Measurements from ENCODE around the gene TOR1B.
"Not testable (repeated sequence)": the region's sequence is repeated elsewhere in the genome, so short reads cannot be mapped to it uniquely, and the experiment has no call there.

Gene TOR1B, protein sequence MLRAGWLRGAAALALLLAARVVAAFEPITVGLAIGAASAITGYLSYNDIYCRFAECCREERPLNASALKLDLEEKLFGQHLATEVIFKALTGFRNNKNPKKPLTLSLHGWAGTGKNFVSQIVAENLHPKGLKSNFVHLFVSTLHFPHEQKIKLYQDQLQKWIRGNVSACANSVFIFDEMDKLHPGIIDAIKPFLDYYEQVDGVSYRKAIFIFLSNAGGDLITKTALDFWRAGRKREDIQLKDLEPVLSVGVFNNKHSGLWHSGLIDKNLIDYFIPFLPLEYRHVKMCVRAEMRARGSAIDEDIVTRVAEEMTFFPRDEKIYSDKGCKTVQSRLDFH

DNA sequence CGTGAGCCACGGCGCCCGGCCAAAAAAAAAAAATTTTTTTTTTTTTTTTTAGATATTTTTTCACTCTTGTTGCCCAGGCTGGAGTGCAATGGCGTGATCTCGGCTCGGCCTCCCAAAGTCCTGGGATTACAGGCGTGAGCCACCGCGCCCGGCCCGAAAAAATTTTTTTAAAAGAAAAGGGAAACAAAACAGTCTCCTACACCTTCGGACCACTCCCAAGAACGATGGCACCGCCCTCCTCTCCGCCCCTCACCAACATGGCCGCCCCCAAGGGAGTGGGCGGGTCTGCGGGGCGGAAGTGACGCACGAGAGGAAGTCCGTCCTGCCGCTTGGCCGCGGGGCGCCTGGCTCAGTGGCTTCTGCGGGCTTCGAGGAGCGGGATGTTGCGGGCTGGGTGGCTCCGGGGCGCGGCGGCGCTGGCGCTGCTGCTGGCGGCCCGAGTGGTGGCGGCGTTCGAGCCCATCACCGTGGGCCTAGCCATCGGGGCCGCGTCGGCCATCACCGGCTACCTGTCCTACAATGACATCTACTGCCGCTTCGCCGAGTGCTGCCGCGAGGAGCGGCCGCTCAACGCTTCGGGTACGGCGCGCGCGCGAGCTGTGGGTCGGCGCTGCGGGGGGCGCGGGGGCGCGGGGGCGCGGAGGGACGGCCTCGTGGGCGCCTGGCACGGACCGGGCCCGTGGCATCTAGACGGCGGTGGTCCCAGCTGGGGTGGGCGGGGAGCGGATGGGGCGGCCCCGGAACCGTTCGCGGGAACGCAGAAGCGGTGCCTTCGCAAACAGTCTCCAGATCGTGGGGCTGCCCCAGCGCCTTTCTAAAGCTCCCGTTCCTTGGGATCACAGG lies at the start of gene TOR1B:
TOR1B (plus strand) TSS at position 352 of the 843 bp plus-strand sequence; CDS start at position 381, 29 bp downstream.
- in situ Hi-C loops (cut with HindIII; ENCODE audit: low sequenced_read_pairs) = no loop called here

DNA sequence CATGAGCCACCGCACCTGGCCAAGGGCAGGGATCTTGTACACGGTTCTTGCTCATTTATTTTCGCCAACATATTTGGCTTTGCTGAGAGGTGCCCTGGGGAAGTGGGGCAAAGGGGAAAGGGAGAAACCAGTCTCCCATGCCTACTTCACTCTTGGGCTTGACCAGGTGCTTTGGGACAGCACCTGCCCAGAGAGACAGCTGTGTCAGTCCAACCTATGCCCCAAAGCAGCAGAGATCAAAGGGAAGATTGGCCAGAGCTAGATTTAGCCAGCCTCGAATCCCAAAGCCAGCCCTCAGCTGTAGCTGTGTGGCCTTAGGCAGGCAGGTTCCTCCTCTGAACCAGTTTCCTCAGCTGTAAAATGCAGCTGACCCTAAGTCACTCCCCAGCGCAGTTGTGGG lies 47.8 kb upstream of the TOR1B start:
- in situ Hi-C loops (cut with HindIII; ENCODE audit: low sequenced_read_pairs) = no loop called here

DNA sequence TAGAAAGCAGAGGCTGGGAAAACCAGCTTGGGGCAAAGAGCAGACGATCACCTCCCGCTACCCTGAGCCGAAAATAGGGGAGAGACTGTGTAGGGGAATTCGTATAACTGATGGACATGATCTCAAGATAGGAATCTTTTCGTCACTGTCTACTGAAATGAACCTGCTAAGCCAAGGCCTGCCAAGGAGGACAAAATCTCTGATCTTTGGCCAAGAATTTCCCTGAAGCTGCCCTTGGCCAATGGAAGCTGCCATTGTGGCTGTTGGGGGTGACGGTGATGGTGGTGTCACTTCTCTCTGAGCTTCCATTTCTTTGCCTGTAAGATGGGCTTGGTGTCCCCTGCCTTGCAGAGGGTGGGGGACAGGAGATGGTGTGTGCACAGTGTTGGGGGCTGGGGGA lies 46.8 kb upstream of the TOR1B start:
- in situ Hi-C loops (cut with HindIII; ENCODE audit: low sequenced_read_pairs) = no loop called here

DNA sequence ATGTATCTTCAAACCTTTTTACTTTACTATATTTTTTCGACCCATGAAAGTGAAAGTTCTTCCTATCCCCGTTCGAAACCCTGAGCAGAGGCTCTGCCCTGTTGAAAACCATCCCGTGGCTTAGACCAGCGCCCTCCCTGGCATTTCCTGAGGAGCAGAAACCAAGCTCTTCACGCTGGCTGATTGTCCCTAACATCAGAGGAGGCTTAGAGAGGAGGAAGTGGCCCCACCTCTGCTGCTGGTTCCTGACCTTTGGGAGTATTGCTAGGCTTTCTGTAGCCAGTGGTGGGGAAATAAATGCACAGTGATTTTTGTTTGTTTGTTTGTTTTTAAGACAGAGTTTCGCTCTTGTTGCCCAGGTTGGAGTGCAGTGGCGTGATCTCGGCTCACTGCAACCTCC lies 45.9 kb upstream of the TOR1B start:
- in situ Hi-C loops (cut with HindIII; ENCODE audit: low sequenced_read_pairs) = no loop called here

DNA sequence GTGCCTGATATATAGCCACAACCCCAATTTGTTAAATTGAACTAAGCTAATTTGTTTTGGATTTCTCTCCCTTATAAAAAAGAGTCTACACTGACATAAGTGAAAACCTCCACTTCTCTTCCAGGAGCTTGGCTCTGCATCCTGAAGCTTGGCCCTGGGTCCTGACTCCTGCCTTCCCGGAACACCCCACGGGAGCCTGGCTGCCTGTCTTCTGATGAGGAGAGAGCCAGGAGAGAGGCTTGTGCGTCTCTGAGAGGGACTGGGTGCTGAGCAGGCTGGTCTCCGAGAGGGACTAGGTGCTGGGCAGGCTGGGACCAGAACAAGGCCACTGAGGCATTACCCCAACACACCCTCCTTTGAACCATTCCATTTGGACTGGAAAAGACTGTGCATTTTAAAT lies 43.7 kb upstream of the TOR1B start:
- in situ Hi-C loops (cut with HindIII; ENCODE audit: low sequenced_read_pairs) = no loop called here

DNA sequence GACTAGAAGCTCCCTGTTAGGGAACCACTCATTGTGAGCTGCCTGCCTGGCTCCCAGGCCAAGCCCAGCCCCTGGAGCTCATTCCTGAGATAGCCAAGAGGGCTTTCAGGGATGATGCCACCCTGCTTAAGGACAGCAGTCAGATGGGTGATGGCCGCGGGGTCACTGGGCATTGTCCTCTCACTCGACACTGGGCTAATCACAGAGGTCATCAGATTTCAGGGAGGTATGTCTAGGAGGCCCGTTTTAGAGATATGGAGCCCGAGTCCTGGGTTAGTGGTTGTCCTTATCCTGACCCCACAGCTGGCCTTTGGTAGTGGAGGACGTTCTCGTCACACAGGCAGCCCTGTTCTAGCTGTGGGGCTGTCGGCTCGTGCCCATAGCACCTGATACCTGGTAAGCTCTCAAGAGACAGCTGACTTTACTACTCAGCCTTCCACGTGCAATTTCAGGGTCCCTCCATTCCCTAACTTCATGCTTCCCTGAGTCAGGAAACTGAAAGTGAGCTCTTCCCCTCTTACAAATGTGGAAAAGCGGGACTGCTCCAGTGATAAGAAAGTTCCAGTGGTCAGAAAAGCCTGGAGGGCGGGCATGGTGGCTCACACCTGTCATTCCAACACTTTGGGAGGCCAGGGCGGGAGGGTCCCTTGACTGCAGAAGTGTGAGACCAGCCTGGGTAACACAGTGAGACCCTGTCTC lies 43.0 kb upstream of the TOR1B start:
- in situ Hi-C loops (cut with HindIII; ENCODE audit: low sequenced_read_pairs) = no loop called here

DNA sequence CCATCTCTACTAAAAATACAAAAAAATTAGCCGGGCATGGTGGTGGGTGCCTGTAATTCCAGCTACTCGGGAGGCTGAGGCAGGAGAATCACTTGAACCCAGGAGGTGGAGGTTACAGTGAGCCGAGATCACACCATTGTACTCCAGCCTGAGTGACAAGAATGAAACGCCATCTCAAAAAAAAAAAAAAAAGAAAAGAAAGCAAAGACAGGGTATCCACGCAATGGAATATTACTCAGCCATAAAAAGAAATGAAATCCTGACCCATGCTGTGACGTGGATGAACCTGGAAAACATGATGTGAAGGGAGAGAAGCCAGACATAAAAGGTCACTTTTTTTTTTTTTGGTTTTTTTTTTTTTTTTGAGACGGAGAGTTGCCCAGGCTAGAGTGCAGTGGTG lies 42.2 kb upstream of the TOR1B start:
- in situ Hi-C loops (cut with HindIII; ENCODE audit: low sequenced_read_pairs) = not testable (repeated sequence)

DNA sequence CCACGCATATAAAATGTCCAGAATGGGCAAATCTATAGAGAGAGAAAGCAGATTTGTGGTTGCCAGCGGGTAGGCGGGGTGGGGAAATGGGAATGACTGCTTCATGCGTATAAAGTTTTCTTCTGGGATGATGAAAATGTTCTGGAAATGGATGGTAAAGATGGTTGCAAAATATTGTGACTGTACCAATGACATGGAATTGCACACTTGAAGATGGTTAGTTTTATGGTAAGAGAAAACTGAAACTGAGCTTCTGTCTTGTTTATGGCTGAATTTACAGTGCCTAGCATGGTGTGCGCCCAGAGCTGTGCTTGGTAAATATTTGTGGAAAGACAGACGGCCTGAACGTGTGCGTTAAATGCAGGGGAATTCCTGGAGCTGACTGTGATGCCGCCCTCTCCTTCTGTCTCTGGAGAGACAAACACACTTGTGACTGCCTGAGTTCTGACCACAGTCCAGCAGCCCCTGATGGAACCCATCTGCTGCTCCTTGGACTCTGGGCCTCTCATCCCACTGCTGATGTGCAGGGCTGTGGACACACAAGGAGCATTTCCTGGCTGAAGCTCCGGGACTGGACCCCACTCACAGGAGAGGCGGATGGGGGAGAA lies 41.6 kb upstream of the TOR1B start:
- in situ Hi-C loops (cut with HindIII; ENCODE audit: low sequenced_read_pairs) = no loop called here

DNA sequence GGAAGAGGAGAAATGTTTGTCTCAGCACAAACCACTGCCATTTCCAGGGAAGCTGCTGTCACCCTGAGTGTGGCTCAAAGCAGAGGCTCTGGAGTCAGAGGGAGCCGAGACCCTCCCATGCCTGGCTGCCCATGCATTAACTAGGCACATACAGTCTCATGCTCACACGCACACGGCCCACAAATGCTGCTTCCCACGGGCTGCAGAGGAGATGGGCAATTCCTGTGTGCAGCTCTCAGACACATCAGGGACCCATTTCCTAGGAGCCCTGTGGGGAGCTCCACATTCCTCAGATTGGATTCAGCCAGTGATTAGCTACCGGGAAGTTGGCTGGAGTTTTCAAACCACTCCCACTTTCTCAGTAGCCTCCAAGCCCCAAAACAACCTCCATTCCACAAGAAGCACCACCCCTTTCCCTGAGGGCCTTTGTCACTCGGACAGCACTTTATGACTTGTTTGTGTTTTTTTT lies 41.0 kb upstream of the TOR1B start:
- in situ Hi-C loops (cut with HindIII; ENCODE audit: low sequenced_read_pairs) = no loop called here

DNA sequence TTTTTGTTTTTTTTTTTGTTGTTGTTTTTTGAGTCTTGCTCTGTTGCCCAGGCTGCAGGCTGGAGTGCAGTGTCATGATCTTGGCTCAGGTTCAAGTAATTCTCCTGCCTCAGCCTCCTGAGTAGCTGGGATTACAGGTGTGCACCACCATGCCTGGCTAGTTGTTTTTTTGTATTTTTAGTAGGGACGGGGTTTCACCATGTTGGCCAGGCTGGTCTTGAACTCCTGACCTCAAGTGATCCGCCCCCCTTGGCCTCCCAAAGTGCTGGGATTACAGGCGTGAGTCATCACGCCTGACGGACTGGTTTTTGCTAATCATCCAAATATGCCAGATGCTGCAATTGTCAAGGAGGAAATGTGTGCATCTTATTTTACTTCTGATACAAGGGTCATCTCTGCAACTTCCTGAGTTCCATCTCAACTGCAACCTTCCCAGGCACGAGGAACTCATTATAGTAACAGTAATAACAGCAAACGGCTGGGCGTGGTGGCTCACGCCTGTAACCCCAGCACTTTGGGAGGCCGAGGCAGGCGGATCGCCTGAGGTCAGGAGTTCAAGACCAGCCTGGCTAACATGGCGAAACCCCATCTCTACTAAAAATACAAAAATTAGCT lies 40.5 kb upstream of the TOR1B start:
- in situ Hi-C loops (cut with HindIII; ENCODE audit: low sequenced_read_pairs) = not testable (repeated sequence)

DNA sequence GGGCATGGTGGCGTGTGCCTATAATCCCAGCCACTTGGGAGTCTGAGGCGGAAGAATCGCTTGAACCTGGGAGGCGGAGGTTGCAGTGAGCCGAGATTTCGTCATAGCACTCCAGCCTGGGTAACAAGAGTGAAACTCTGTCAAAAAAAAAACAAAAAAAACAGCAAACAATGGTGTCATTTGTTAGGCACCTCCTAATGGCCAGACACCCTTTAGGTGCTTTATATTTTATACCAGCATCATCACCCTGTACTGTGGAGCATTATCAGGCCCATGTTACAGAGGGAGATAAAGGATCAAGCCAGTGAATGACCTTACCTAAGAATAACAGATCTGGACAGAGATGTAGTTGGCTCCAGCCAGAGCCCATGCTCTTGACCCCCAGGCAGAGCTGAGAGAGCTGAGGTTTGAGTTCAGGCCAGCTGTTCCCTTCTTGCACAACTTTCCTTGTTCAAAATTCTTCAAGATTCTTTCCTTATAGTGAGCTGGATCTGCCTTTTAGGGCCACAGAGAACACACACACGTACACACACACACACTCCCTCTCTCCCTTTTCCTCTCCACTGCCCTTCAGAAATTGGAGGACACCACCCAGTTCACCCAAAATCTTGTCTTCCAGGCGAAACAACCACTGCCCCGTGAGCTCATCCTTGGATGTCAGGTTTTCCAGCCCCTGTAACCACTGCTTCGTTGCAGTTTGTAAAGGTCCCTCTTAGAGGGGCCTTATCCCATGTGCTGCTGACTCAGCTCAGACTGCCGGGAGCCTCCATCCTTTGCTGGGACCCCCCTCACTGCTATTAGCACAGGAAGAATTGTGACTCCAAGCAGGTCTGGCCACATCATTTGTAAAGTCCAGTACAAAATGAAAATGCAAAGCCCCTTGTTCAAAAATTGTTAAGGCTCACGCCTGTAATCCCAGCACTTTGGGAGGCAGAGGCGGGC lies 39.7 kb upstream of the TOR1B start:
- in situ Hi-C loops (cut with HindIII; ENCODE audit: low sequenced_read_pairs) = no loop called here

DNA sequence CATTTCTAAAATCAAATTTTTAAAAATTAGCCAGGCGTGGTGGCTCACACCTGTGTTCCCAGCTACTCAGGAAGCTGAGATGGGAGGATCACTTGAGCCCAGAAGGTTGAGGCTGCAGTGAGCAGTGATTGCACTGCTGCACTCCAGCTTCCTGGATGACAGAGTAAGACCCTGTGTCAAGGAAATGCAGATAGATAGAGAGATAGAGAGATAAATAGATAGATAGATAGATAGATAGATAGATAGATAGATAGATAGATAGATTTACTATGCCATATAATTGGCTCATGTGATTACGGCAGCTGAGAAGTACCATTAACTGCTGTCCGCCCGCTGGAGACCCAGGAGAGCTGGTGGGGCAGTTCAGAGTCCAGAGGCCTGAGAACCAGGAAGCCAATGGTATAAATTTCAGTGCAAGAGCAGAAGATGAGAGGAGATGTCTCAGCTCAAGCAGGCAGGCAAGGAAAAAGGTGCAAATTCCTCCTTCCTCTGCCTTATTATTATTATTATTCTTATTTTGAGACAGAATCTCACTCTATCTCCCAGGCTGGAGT lies 37.1 kb upstream of the TOR1B start:
- in situ Hi-C loops (cut with HindIII; ENCODE audit: low sequenced_read_pairs) = no loop called here

DNA sequence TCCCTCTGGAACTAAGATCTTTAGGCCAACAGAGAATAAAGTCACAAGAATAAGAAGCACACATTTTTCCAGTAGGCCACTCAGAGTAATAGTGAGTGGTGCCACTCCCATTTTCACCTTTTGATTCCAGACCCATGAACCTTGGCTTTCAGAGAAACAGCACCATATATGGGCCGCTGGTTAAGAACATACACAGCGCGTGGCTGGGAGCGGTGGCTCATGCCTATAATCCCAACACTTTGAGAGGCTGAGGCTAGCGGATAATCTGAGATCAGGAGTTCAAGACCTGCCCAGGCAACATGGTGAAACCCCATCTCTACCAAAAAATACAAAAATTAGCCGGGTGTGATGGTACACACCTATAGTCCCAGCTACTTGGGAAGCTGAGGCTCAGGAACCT lies 34.5 kb upstream of the TOR1B start:
- in situ Hi-C loops (cut with HindIII; ENCODE audit: low sequenced_read_pairs) = no loop called here

DNA sequence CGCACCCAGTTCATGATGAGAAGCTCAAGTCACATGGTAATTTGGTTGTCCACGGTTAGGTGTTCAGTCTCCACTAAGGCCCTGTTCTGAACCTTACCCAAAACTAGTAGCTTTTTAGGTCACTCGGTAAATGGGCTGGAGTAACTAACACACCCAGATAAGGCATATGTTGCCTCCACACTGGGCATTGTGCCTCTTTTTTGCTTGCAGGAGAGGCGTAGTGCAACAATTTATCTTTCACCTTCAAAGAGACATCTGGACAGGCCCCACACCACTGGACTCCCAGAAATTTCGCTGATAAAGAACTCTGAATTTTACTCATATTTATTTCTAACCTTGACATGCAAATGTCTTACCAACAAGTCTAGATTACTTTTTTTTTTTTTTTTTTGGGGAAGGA lies 33.3 kb upstream of the TOR1B start:
- in situ Hi-C loops (cut with HindIII; ENCODE audit: low sequenced_read_pairs) = loop anchor here (10.0 kb wide), 1 partner anchor 225 kb away; no protein-coding TSS in a partner anchor

DNA sequence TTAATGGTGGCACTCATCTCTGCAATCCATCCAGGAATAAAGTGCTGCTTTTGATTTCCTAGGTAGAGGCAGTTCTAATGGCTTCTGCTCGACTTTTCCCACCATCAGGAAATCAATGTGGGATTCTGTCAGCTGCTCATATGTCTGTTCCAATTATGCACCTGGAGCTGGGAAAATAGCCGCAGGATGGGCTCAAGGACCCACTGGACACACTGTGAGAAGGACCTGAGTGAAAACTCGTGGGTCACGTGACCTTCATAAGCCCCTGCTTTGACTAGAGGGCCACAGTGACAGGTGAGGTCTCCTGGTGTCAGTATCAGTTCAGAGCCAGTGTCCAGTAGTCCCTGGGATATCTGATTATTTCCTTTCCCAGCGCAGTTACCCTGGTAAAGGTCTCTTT lies 32.2 kb upstream of the TOR1B start:
- in situ Hi-C loops (cut with HindIII; ENCODE audit: low sequenced_read_pairs) = loop anchor here (10.0 kb wide), 1 partner anchor 226 kb away; no protein-coding TSS in a partner anchor

DNA sequence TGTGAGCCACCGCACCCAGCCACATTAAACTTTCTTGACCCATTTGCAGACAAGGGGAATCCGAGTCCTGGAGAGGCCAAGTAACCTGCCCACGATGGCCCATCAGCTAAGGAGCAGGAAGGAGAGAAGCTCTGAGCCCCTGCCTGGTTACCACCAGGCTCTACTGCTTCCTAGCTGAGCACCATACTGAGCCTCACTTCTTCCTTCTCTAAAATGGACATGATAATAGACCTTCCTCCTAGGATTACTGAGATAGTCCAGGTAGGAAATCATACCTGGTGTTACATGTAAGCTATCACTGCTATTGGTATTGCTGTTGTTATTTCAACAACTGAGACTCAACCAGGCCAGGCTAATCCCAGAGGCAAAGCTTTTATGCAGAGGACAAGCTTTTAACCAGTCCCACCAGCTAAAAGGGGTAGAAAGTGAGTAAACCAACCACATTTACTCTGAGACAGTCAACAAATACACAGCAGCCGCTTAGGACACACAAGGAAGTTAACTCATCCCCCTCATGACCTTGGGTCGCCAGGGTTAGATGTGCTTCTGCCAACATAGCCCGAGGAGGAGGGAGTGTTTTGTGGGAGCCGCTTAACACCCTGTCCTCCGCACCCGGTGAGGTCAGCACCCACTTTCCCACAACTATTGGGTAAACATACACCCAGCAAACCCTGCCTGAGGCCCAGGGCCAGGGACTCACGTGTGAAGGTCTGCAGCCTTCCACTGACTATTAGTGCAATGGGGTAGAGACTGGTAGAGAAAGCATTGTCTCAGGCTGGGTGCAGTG lies 29.5 kb upstream of the TOR1B start:
- in situ Hi-C loops (cut with HindIII; ENCODE audit: low sequenced_read_pairs) = loop anchor here (10.0 kb wide), 1 partner anchor 229 kb away; no protein-coding TSS in a partner anchor

DNA sequence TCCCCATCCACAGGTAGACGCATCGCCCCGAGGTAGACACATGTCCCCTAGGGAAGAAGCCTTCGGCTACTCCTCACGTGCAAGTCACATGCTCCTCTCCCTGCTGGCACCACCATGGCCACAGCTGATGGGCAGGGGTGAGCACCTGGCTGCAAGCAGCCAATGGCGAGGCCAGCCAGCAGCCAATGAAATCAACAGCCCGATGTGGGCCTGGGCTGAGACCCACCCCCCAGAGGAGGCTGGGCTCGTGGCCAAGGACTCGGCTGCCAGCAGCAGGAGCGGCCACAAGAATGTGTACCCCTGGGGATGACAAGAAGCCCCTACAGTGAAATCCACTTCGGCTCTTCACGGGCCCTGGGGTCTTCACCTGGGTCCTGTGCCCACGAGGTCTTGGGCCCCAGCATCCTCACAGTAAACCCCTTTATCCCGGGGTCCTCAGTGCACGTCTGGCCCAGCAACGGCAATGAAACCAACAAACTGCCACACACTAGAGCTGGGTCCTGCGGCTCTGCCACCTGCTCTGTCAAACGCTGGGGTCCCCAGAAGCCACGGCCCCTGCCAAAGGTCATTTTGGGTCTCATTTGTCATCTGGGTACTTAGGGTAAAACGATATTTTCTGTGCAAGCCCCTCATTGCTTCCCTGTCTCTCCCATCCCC lies 28.1 kb upstream of the TOR1B start:
- in situ Hi-C loops (cut with HindIII; ENCODE audit: low sequenced_read_pairs) = loop anchor here (5.0 to 10.0 kb wide), 5 partner anchors 47 to 230 kb away; partner anchors contain the start of gene TOR1A

DNA sequence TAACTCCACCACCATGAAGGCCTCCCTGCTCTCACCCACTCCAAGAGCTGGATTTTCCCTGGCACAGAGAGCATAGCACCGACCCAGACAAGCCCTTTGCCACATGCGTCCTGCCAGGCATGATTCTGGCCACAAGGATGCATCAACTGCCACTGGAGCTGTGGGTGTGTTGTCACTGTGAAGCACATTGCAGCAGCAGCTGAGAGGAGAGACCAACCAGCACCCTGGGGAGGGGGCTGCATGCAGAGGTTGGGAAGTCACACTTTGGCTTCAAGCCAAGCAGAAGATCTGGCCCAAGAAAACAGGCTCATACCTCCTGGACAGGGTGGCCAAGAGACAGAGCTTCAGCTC lies 27.6 kb upstream of the TOR1B start:
- in situ Hi-C loops (cut with HindIII; ENCODE audit: low sequenced_read_pairs) = loop anchor here (5.0 to 10.0 kb wide), 5 partner anchors 47 to 231 kb away; partner anchors contain the start of gene TOR1A

Data from endothelial cell of hepatic sinusoid (primary cell).